NCI-H345 treated with DMSO at 0.1 percent for 48 hours (cell line): ENCODE results near the gene PXDN.
"Not testable (repeated sequence)": the region's sequence is repeated elsewhere in the genome, so short reads cannot be mapped to it uniquely, and the experiment has no call there.

Experiments used
- DNase-seq: peaks from one replicate; lab custom pipeline; 2025; ENCODE audit not compliant: unreplicated experiment; lab: John Stamatoyannopoulos, UW

Gene PXDN

GRCh38 chr2:1636791-1637415 is 107.4 kb downstream of the PXDN start:
- DNase-seq: no peak

- no peak for DNase-seq
Observed at GRCh38 chr2:1635823-1636222, 108.5 kb downstream of the PXDN start.

GRCh38 chr2:1634681-1635341 is 109.5 kb downstream of the PXDN start:
- DNase-seq: no peak

- no peak for DNase-seq
Observed at GRCh38 chr2:1633936-1634587, 110.3 kb downstream of the PXDN start.

GRCh38 chr2:1633092-1633671 is 111.1 kb downstream of the PXDN start:
- DNase-seq: no peak

- DNase-seq: no peak
Observed at GRCh38 chr2:1632510-1632909, 111.8 kb downstream of the PXDN start.

GRCh38 chr2:1632002-1632348 is 112.3 kb downstream of the PXDN start:
- DNase-seq: no peak

GRCh38 chr2:1631292-1632001 is 112.9 kb downstream of the PXDN start:
- peak; percentile 6 for DNase-seq

GRCh38 chr2:1628893-1629292 is 115.4 kb downstream of the PXDN start:
- no peak for DNase-seq

GRCh38 chr2:1627628-1628381 is 116.5 kb downstream of the PXDN start:
- DNase-seq: no peak

- no peak for DNase-seq
Observed at GRCh38 chr2:1626271-1626681, 118.0 kb downstream of the PXDN start.

- DNase-seq: no peak
Observed at GRCh38 chr2:1625281-1626001, 118.9 kb downstream of the PXDN start.

GRCh38 chr2:1623906-1624445 is 120.3 kb downstream of the PXDN start:
- DNase-seq: no peak

GRCh38 chr2:1622521-1623200 is 121.7 kb downstream of the PXDN start:
- no peak for DNase-seq

GRCh38 chr2:1621976-1622375 is 122.3 kb downstream of the PXDN start:
- DNase-seq: not testable (repeated sequence)

- no peak for DNase-seq
Observed at GRCh38 chr2:1621501-1621900, 122.8 kb downstream of the PXDN start.

GRCh38 chr2:1621041-1621440 is 123.3 kb downstream of the PXDN start:
- DNase-seq: no peak

GRCh38 chr2:1620081-1620480 is 124.2 kb downstream of the PXDN start:
- no peak for DNase-seq

GRCh38 chr2:1619556-1619955 is 124.8 kb downstream of the PXDN start:
- DNase-seq: no peak
